ENCODE results near the gene CYGB. TPM values are rescaled to one million over a fixed set of nuclear protein-coding genes. Genes with fewer than 3 reads are reported as not detected.

Gene CYGB
- total and polyA plus RNA-seq, 2 of the 13 experiments (the other 11 are each of a cell fraction or from before 2014, with no cell fraction given), result 18.9 to 27.1 TPM

- 0 out of 2 replicates have a peak, but pooled peaks have one; percentile 39 for TF ChIP-seq HOXA9 (CRISPR knock-in tag; IDR thresholded peaks at IDR 0.05; ENCODE audit: borderline replicate concordance)
- 0 out of 2 replicates have a peak, but pooled peaks have one; percentile 26 for TF ChIP-seq TARDBP (CRISPR knock-in tag; IDR thresholded peaks at IDR 0.05)
- no peak for TF ChIP-seq CHCHD3 (CRISPR knock-in tag; IDR thresholded peaks at IDR 0.05)
- 0 out of 2 replicates have a peak, but pooled peaks have one; percentile 43 for TF ChIP-seq MIER3 (CRISPR knock-in tag; IDR thresholded peaks at IDR 0.05; ENCODE audit: borderline replicate concordance)
- TF ChIP-seq, protein P1, sequence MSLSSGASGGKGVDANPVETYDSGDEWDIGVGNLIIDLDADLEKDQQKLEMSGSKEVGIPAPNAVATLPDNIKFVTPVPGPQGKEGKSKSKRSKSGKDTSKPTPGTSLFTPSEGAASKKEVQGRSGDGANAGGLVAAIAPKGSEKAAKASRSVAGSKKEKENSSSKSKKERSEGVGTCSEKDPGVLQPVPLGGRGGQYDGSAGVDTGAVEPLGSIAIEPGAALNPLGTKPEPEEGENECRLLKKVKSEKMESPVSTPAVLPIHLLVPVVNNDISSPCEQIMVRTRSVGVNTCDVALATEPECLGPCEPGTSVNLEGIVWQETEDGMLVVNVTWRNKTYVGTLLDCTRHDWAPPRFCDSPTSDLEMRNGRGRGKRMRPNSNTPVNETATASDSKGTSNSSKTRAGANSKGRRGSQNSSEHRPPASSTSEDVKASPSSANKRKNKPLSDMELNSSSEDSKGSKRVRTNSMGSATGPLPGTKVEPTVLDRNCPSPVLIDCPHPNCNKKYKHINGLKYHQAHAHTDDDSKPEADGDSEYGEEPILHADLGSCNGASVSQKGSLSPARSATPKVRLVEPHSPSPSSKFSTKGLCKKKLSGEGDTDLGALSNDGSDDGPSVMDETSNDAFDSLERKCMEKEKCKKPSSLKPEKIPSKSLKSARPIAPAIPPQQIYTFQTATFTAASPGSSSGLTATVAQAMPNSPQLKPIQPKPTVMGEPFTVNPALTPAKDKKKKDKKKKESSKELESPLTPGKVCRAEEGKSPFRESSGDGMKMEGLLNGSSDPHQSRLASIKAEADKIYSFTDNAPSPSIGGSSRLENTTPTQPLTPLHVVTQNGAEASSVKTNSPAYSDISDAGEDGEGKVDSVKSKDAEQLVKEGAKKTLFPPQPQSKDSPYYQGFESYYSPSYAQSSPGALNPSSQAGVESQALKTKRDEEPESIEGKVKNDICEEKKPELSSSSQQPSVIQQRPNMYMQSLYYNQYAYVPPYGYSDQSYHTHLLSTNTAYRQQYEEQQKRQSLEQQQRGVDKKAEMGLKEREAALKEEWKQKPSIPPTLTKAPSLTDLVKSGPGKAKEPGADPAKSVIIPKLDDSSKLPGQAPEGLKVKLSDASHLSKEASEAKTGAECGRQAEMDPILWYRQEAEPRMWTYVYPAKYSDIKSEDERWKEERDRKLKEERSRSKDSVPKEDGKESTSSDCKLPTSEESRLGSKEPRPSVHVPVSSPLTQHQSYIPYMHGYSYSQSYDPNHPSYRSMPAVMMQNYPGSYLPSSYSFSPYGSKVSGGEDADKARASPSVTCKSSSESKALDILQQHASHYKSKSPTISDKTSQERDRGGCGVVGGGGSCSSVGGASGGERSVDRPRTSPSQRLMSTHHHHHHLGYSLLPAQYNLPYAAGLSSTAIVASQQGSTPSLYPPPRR (CRISPR knock-in tag; IDR thresholded peaks at IDR 0.05; ENCODE audit: borderline replicate concordance), result peak; percentile 48; the same call in 1 of the 2 replicates
- peak; percentile 68; the same call in 1 of the 2 replicates for TF ChIP-seq RXRB (CRISPR knock-in tag; IDR thresholded peaks at IDR 0.05; ENCODE audit: borderline replicate concordance)
- TF ChIP-seq, protein P2, sequence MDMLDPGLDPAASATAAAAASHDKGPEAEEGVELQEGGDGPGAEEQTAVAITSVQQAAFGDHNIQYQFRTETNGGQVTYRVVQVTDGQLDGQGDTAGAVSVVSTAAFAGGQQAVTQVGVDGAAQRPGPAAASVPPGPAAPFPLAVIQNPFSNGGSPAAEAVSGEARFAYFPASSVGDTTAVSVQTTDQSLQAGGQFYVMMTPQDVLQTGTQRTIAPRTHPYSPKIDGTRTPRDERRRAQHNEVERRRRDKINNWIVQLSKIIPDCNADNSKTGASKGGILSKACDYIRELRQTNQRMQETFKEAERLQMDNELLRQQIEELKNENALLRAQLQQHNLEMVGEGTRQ (IDR thresholded peaks at IDR 0.05; ENCODE audit: low read depth, low read length), result peak; percentile 17; the same call in 1 of the 2 replicates
- TF ChIP-seq, protein P2 (CRISPR knock-in tag; IDR thresholded peaks at IDR 0.05; ENCODE audit: borderline replicate concordance), result peak; percentile 72; the same call in 1 of the 2 replicates
- peak; percentile 43; the same call in 1 of the 2 replicates for TF ChIP-seq AHR (CRISPR knock-in tag; IDR thresholded peaks at IDR 0.05)
- TF ChIP-seq MZF1 (CRISPR knock-in tag; IDR thresholded peaks at IDR 0.05; ENCODE audit: borderline replicate concordance), result no peak
- no peak for TF ChIP-seq FOXA1 (IDR thresholded peaks at IDR 0.05)
- peak; percentile 66 for TF ChIP-seq FOXA1 (CRISPR knock-in tag; IDR thresholded peaks at IDR 0.05)
- TF ChIP-seq ZNF235 (CRISPR knock-in tag; IDR thresholded peaks at IDR 0.05; ENCODE audit: borderline replicate concordance), result no peak
- TF ChIP-seq ZNF510 (CRISPR knock-in tag; IDR thresholded peaks at IDR 0.05; ENCODE audit: low read depth), result no peak
- TF ChIP-seq ZNF556 (CRISPR knock-in tag; IDR thresholded peaks at IDR 0.05; ENCODE audit: borderline replicate concordance), result no peak
- TF ChIP-seq, protein P3, sequence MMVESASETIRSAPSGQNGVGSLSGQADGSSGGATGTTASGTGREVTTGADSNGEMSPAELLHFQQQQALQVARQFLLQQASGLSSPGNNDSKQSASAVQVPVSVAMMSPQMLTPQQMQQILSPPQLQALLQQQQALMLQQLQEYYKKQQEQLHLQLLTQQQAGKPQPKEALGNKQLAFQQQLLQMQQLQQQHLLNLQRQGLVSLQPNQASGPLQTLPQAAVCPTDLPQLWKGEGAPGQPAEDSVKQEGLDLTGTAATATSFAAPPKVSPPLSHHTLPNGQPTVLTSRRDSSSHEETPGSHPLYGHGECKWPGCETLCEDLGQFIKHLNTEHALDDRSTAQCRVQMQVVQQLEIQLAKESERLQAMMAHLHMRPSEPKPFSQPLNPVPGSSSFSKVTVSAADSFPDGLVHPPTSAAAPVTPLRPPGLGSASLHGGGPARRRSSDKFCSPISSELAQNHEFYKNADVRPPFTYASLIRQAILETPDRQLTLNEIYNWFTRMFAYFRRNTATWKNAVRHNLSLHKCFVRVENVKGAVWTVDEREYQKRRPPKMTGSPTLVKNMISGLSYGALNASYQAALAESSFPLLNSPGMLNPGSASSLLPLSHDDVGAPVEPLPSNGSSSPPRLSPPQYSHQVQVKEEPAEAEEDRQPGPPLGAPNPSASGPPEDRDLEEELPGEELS (CRISPR knock-in tag; IDR thresholded peaks at IDR 0.05), result 0 out of 2 replicates have a peak, but pooled peaks have one; percentile 20
- TF ChIP-seq, protein P4, sequence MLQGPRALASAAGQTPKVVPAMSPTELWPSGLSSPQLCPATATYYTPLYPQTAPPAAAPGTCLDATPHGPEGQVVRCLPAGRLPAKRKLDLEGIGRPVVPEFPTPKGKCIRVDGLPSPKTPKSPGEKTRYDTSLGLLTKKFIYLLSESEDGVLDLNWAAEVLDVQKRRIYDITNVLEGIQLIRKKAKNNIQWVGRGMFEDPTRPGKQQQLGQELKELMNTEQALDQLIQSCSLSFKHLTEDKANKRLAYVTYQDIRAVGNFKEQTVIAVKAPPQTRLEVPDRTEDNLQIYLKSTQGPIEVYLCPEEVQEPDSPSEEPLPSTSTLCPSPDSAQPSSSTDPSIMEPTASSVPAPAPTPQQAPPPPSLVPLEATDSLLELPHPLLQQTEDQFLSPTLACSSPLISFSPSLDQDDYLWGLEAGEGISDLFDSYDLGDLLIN (CRISPR knock-in tag; IDR thresholded peaks at IDR 0.05; ENCODE audit: borderline replicate concordance), result no peak
- TF ChIP-seq ZNF841 (CRISPR knock-in tag; IDR thresholded peaks at IDR 0.05; ENCODE audit: borderline replicate concordance), result no peak
- peak; percentile 17; the same call in 1 of the 2 replicates for TF ChIP-seq MIXL1 (CRISPR knock-in tag; IDR thresholded peaks at IDR 0.05)
These were observed 30.3 kb upstream of the CYGB start (continued) for GRCh38 chr17:76567634-76568432.
